Measurements from ENCODE around the gene KIAA1191.
"Not testable (repeated sequence)": the region's sequence is repeated elsewhere in the genome, so short reads cannot be mapped to it uniquely, and the experiment has no call there.

Gene KIAA1191

DNA sequence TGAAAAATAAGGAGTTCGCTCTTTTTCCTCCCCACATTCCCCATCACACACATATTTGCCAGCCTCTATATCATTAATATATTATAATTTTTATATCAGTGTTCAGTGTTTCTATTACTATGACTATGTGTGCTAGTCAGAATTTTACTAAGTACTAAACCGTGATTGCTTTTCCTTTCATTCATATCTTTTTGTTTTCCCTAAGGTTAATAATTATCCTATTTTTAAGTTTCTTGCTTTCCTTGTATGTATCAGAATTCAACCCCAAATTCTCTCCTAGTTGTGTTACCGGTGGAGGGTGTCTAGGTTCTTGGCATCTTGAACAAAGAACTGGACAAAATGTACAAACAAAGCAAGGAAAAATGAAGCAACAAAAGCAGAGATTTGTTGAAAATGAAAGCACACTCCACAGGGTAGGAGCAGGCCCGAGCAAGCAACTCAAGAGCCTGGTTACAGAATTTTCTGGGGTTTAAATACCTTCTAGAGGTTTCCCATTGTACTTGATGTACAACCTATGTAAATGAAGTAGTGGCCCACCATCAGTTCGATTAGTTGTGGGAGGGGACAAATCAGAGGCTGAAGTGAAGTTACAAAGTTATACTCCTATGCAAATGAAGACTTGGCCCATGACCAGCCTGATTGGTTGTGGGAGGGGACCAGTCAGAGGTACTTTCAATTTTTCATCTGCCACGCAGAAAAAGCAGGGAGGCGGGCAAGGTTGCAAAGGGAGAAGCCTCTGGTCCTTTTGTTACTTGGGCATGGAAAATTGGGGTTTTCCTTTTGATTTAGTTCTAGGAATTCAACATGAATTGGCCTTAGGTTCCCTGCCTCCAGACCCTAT is 43.8 kb downstream of the KIAA1191 start:
- no peak for DNase-seq (ENCODE audit: low read depth in 2 of 2)

DNA sequence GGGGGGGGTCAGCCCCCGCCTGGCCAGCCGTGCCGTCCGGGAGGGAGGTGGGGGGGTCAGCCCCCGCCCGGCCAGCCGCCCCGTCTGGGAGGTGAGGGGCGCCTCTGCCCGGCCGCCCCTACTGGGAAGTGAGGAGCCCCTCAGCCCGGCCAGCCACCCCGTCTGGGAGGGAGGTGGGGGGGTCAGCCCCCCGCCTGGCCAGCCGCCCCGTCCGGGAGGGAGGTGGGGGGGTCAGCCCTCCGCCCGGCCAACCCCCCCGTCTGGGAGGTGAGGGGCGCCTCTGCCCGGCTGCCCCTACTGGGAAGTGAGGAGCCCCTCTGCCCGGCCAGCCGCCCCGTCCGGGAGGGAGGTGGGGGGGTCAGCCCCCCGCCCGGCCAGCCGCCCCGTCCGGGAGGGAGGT is 56.2 kb downstream of the KIAA1191 start:
- not testable (repeated sequence) for DNase-seq (ENCODE audit: low read depth in 2 of 2)

All from stimulated activated CD4-positive, alpha-beta T cell treated with anti-CD3 and anti-CD28 coated beads, Interleukin-1b, Interleukin-23, amount 100 ng/mL, for 4 hours (primary cell).